ENCODE results near the gene HYAL2. TPM values are rescaled to one million over a fixed set of nuclear protein-coding genes. Genes with fewer than 3 reads are reported as not detected.
A peak's percentile ranks its signal among the peaks of the same experiment; 100 is the strongest.

Gene HYAL2
- total and polyA plus RNA-seq, 10 of the 15 experiments (the other 5 are each of a cell fraction or from before 2014, with no cell fraction given), result 0.06 to 21.8 (median 12.7) TPM

DNA sequence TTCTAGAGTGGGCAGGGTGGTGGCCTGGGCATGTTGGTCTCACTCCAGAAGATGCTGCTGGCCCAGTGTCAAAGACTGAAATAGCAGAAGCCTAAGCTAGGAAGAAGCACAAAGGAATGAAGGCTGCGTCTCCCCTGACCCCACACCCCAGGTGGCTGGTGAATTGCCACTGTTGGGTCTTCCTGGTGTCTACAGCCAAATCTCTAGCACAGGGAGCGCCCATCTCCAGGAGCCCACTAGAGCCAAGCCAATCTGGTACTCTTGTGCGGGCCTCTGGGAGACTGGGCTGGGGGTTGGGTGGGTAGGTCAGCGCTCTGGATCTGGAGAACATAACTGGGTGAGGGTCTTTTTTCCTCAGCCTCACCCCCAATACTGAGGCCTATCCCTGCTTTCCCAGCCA lies 4.6 kb upstream of the HYAL2 start:
- in situ Hi-C loops (cut with MboI), result no loop called here

DNA sequence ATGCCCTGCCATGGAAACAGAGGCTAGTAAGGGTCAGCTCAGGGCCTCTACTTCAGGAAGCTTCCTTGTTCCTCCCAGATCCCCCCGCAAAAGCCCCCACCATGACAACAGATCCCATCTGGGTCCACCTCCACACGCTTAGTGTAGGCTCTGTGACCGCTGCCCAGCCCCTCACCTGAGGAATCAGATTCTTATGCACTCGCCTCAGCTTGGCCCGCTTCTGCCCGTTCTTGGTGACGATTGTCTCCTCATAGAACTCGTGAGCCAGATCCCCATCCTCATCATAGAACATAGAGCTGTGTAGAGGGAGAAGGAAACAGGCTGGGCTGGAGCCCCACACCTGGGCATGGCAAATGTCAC lies 3.6 kb upstream of the HYAL2 start:
- no peaks in the 10 kb centered on the region for H4K20me1 ChIP-seq (ENCODE audit: control insufficient read depth, insufficient read depth)
- peaks cover 8% of the 10 kb centered on the region for H3K4me1 ChIP-seq (ENCODE audit: control insufficient read depth, insufficient read depth, low read length)
- CTCF ChIA-PET, result interaction anchor here (0.7 to 0.9 kb wide), 3 partner anchors 19 to 123 kb away, joined by 3 to 5 read pairs (median 4); partner anchors contain the start of genes HYAL3 and NAA80
- POLR2A ChIA-PET, result interaction anchor here (3.0 kb wide), 1 partner anchor 11 kb away, joined by 58 read pairs; no protein-coding TSS in a partner anchor
- 81% methylated on average over 8 of the region's 8 CpGs for whole genome bisulfite sequencing (ENCODE audit: insufficient coverage, insufficient replicate concordance, low lambda C conversion rate, missing lambda C conversion rate)
- H3K4me3 ChIP-seq, result no peak overlapping the region
- H3K27ac ChIP-seq (ENCODE audit: control insufficient read depth, insufficient read depth), result no peak overlapping the region
- no peak overlapping the region for H3K4me2 ChIP-seq (ENCODE audit: control insufficient read depth, insufficient read depth)
- in situ Hi-C loops (cut with MboI), result no loop called here
- intact Hi-C loops (cut with micrococcal nuclease; ENCODE audit: unreplicated experiment), result no loop called here
- H3K27me3 ChIP-seq (replicated peaks in 1 of 2; ENCODE audit: control insufficient read depth in 2 of 2, insufficient read depth in 2 of 2, low read length in 1 of 2), result no peaks in the 10 kb centered on the region
- RAD21 ChIA-PET (ENCODE audit: unreplicated experiment), result interaction anchor here (3.4 kb wide), 1 partner anchor 11 kb away, joined by 21 read pairs; no protein-coding TSS in a partner anchor
- H3K79me2 ChIP-seq (ENCODE audit: control insufficient read depth, insufficient read depth, low read length), result peaks cover 14% of the 10 kb centered on the region
- BruUV-seq (replicated peaks), result no TSS peak
- SMC1A ChIA-PET (ENCODE audit: uncharacterized antibody, unreplicated experiment), result no interaction called here
- no peak for ATAC-seq
- no peak for DNase-seq (ENCODE audit: low read depth, low spot score)
- peaks cover 12 to 16% of the 10 kb centered on the region in 2 experiments for H3K36me3 ChIP-seq (ENCODE audit: control insufficient read depth in 2 of 2, insufficient read depth in 2 of 2, low read length in 1 of 2)
- no peaks in the 10 kb centered on the region for H3K9me3 ChIP-seq (replicated peaks; ENCODE audit: control insufficient read depth, insufficient read depth, low read length)
- no peak overlapping the region for H2AFZ ChIP-seq (ENCODE audit: control insufficient read depth, low read depth, low read length)
- no peak for FAIRE-seq
- no peak overlapping the region for H3K9ac ChIP-seq (ENCODE audit: control insufficient read depth, insufficient read depth, low read length)
- no peak for TF ChIP-seq NRF1 (conservative IDR thresholded peaks at IDR 0.05; ENCODE audit: low read depth, low read length)
- TF ChIP-seq CHD2 (IDR thresholded peaks at IDR 0.05; ENCODE audit: borderline replicate concordance, low read depth, low read length), result no peak
- TF ChIP-seq SREBF2 (IDR thresholded peaks at IDR 0.05; ENCODE audit: low read length), result no peak
- TF ChIP-seq E2F4 (IDR thresholded peaks at IDR 0.05; ENCODE audit: low read depth, low read length), result no peak
- no peak for TF ChIP-seq ZNF217 (IDR thresholded peaks at IDR 0.05)
- TF ChIP-seq E2F8 (IDR thresholded peaks at IDR 0.05; ENCODE audit: low read depth, partially characterized antibody), result no peak
- no peak for TF ChIP-seq NR2C1 (IDR thresholded peaks at IDR 0.05)
- no peak for TF ChIP-seq TCF7 (IDR thresholded peaks at IDR 0.05; ENCODE audit: borderline replicate concordance)
- TF ChIP-seq GABPA (IDR thresholded peaks at IDR 0.05; ENCODE audit: low read depth), result no peak
- TF ChIP-seq CEBPB (IDR thresholded peaks at IDR 0.05; ENCODE audit: borderline replicate concordance in 1 of 2, low read depth in 2 of 2, low read length in 2 of 2), result no peak

More for the DNA sequence above, 4.6 kb upstream of the HYAL2 start:
- FAIRE-seq (no peak), ATAC-seq (no peak), DNase-seq (ENCODE audit: low read depth, low spot score) (no peak)
- H3K79me2 ChIP-seq (ENCODE audit: control insufficient read depth, insufficient read depth, low read length), result peaks cover 14% of the 10 kb centered on the region
- H3K27ac ChIP-seq (ENCODE audit: control insufficient read depth, insufficient read depth), result peak overlapping the region; percentile 69; the same call in 1 of the 2 replicates
- ChIA-PET CTCF (interaction anchor here (1.0 to 2.0 kb wide), 5 partner anchors 9 to 80 kb away, joined by 3 to 12 read pairs (median 5); partner anchors contain the start of genes HYAL3 and NAA80), POLR2A (interaction anchor here (0.6 to 3.0 kb wide), 4 partner anchors 11 to 47 kb away, joined by 7 to 58 read pairs (median 13); partner anchors contain the start of genes CYB561D2, HYAL3, NAA80 and NPRL2), RAD21 (ENCODE audit: unreplicated experiment) (interaction anchor here (1.4 to 3.4 kb wide), 3 partner anchors 10 to 28 kb away, joined by 3 to 21 read pairs (median 8); partner anchors contain the start of genes HYAL3 and NAA80), SMC1A (ENCODE audit: uncharacterized antibody, unreplicated experiment) (interaction anchor here (1.1 to 1.9 kb wide), 3 partner anchors 10 to 28 kb away, joined by 3 to 20 read pairs (median 4); partner anchors contain the start of genes HYAL3 and NAA80)
- no TSS peak for BruUV-seq (replicated peaks)
- H4K20me1 ChIP-seq (ENCODE audit: control insufficient read depth, insufficient read depth), result no peaks in the 10 kb centered on the region
- H3K36me3 ChIP-seq (ENCODE audit: control insufficient read depth in 2 of 2, insufficient read depth in 2 of 2, low read length in 1 of 2), result peaks cover 16 to 25% of the 10 kb centered on the region in 2 experiments
- peaks cover 5% of the 10 kb centered on the region for H3K4me1 ChIP-seq (ENCODE audit: control insufficient read depth, insufficient read depth, low read length)
- no peak overlapping the region for H2AFZ ChIP-seq (ENCODE audit: control insufficient read depth, low read depth, low read length)
- peak overlapping the region; percentile 90 for H3K4me3 ChIP-seq
- intact Hi-C loops (cut with micrococcal nuclease; ENCODE audit: unreplicated experiment), result no loop called here
- H3K27me3 ChIP-seq (replicated peaks in 1 of 2; ENCODE audit: control insufficient read depth in 2 of 2, insufficient read depth in 2 of 2, low read length in 1 of 2), result no peaks in the 10 kb centered on the region
- 57% methylated on average over 4 of the region's 4 CpGs for WGBS (ENCODE audit: insufficient coverage, insufficient replicate concordance, low lambda C conversion rate, missing lambda C conversion rate)
- H3K4me2 ChIP-seq (ENCODE audit: control insufficient read depth, insufficient read depth), result peak overlapping the region; percentile 93
- peak overlapping the region; percentile 98 for H3K9ac ChIP-seq (ENCODE audit: control insufficient read depth, insufficient read depth, low read length)
- TF ChIP-seq TCF3 (IDR thresholded peaks at IDR 0.05; ENCODE audit: borderline replicate concordance, insufficient read depth, low read depth, low read length), result no peak
- no peak for TF ChIP-seq LARP7 (IDR thresholded peaks at IDR 0.05)
- no peak for TF ChIP-seq SMAD1 (IDR thresholded peaks at IDR 0.05; ENCODE audit: low read depth, partially characterized antibody)
- H3K9me3 ChIP-seq (replicated peaks; ENCODE audit: control insufficient read depth, insufficient read depth, low read length), result no peaks in the 10 kb centered on the region
